Sciatic nerve (tissue), 2 donors: ENCODE data around the gene HS6ST2. TPM values are rescaled to one million over a fixed set of nuclear protein-coding genes. Genes with fewer than 3 reads are reported as not detected.
"Not testable (repeated sequence)": the region's sequence is repeated elsewhere in the genome, so short reads cannot be mapped to it uniquely, and the experiment has no call there.

ENCODE experiments used
- ATAC-seq: fragments of 200-7000 bp; cut with Tn5 transposase; one replicate; pipeline ENCODE4 v1.9.1; 2020; ENCODE audit warnings: mild to moderate bottlenecking, moderate library complexity
- DNase-seq: peaks from one replicate; pipeline ENCODE4 v3.0.0-alpha.2; 2020; ENCODE audit warnings: low spot score
- intact Hi-C: fragments of 100-400 bp; cut with DNase I; formaldehyde crosslinking; loops from one replicate; pipeline ENCODE4 v1.14.2; 2022
- total RNA-seq: library from RNA; stranded (reverse); fragmentation: NEBNext Ultra II Directional; extraction: Animal tissue kit (Norgen Biotek cat#: 25700); gene quantifications from one replicate; pipeline ENCODE4 v1.2.1, GENCODE V29; 2021
- donor health status: DM: no; HTN: no; CAD: no.
- donor health status: DM: no; HTN: no; CAD: no.

Gene HS6ST2
- total RNA-seq, result 0.36 TPM

GRCh38 chrX:132958091-132958703 lies at the start of gene HS6ST2:
TSS of gene HS6ST2 (minus strand) at chrX:132958629.
- DNase-seq (no peak), ATAC-seq (peak; percentile 31)
- intact Hi-C loops, result no loop called here

GRCh38 chrX:133007458-133007857 lies 49.0 kb upstream of the HS6ST2 start:
- intact Hi-C loops, result no loop called here
- DNase-seq (no peak), ATAC-seq (no peak)

- DNase-seq, result no peak
- intact Hi-C loops, result no loop called here
Measured at GRCh38 chrX:133005616-133006015, 47.2 kb upstream of the HS6ST2 start.

GRCh38 chrX:133005042-133005441 lies 46.6 kb upstream of the HS6ST2 start:
- DNase-seq (no peak), ATAC-seq (no peak)
- intact Hi-C loops, result no loop called here

More at GRCh38 chrX:133005616-133006015, 47.2 kb upstream of the HS6ST2 start:
- ATAC-seq, result no peak

- intact Hi-C loops, result no loop called here
- no peak for ATAC-seq
- DNase-seq, result no peak
Measured at GRCh38 chrX:132999209-132999608, 40.8 kb upstream of the HS6ST2 start.

- intact Hi-C loops, result no loop called here
- no peak for DNase-seq
- no peak for ATAC-seq
Measured at GRCh38 chrX:132990835-132991234, 32.4 kb upstream of the HS6ST2 start.

GRCh38 chrX:132986556-132986955 lies 28.1 kb upstream of the HS6ST2 start:
- intact Hi-C loops, result no loop called here

GRCh38 chrX:132984058-132984650 lies 25.7 kb upstream of the HS6ST2 start:
- intact Hi-C loops, result no loop called here
- DNase-seq (no peak), ATAC-seq (no peak)

More at GRCh38 chrX:132986556-132986955, 28.1 kb upstream of the HS6ST2 start:
- ATAC-seq (no peak), DNase-seq (no peak)

GRCh38 chrX:132983496-132983895 lies 25.1 kb upstream of the HS6ST2 start:
- no peak for ATAC-seq
- no peak for DNase-seq

GRCh38 chrX:132980035-132980434 lies 21.6 kb upstream of the HS6ST2 start:
- DNase-seq, ATAC-seq, intact Hi-C loops: not testable (repeated sequence)

More at GRCh38 chrX:132983496-132983895, 25.1 kb upstream of the HS6ST2 start:
- intact Hi-C loops, result no loop called here

- ATAC-seq, result no peak
- DNase-seq, result no peak
Measured at GRCh38 chrX:132968296-132968949, 10.0 kb upstream of the HS6ST2 start.

GRCh38 chrX:132967049-132967448 lies 8.6 kb upstream of the HS6ST2 start:
- ATAC-seq (no peak), DNase-seq (no peak)
- intact Hi-C loops, result no loop called here

More at GRCh38 chrX:132968296-132968949, 10.0 kb upstream of the HS6ST2 start:
- intact Hi-C loops, result no loop called here

- intact Hi-C loops, result no loop called here
- no peak for DNase-seq
- ATAC-seq, result no peak
Measured at GRCh38 chrX:132965461-132965860, 7.0 kb upstream of the HS6ST2 start.

- intact Hi-C loops, result no loop called here
- DNase-seq (no peak), ATAC-seq (no peak)
Measured at GRCh38 chrX:132961511-132961910, 3.1 kb upstream of the HS6ST2 start.

- DNase-seq (no peak), ATAC-seq (peak; percentile 29)
- intact Hi-C loops, result no loop called here
Measured at GRCh38 chrX:132957211-132958090, 978 bp downstream of the HS6ST2 start.

- intact Hi-C loops, result no loop called here
- ATAC-seq, result no peak
- DNase-seq, result no peak
Measured at GRCh38 chrX:132956421-132957210, 1.8 kb downstream of the HS6ST2 start.

- DNase-seq, result no peak
- intact Hi-C loops, result no loop called here
- ATAC-seq, result no peak
Measured at GRCh38 chrX:132955690-132956089, 2.7 kb downstream of the HS6ST2 start.

GRCh38 chrX:132954323-132954722 lies 4.1 kb downstream of the HS6ST2 start:
- intact Hi-C loops, result no loop called here
- DNase-seq (no peak), ATAC-seq (no peak)

GRCh38 chrX:132953354-132953753 lies 5.1 kb downstream of the HS6ST2 start:
- ATAC-seq (no peak), DNase-seq (no peak)
- intact Hi-C loops, result no loop called here
